Mononuclear cell (primary cell): ENCODE data around the gene LYRM2. TPM values are rescaled to one million over a fixed set of nuclear protein-coding genes. Genes with fewer than 3 reads are reported as not detected.

ENCODE experiments used
- H3K27me3 ChIP-seq: 2 replicates; pipeline ENCODE4 v1.6.0; 2011; ENCODE audit warnings: low read length, control low read depth; ENCODE audit not compliant: insufficient read depth
- H3K4me1 ChIP-seq: 2 replicates; pipeline ENCODE4 v1.5.1; 2011; ENCODE audit warnings: mild to moderate bottlenecking, low read length, control low read depth; ENCODE audit not compliant: insufficient read depth
- H3K4me3 ChIP-seq: 2 replicates; pipeline ENCODE4 v1.5.1; 2011; ENCODE audit warnings: mild to moderate bottlenecking, low read length, moderate library complexity
- H3K9me3 ChIP-seq: 2 replicates; pipeline ENCODE4 v1.5.1; 2011; ENCODE audit warnings: low read depth, mild to moderate bottlenecking, control low read depth, low read length
- total RNA-seq: library from RNA; depleted of rRNA; stranded (reverse); fragments of >200 nt; gene quantifications from one replicate; pipeline ENCODE4 v1.2.3, GENCODE V29; 2012

The LYRM2 gene
- total RNA-seq, 1 donor = 21.3 TPM

- H3K27me3 ChIP-seq = no peaks in the 10 kb centered on the region
- no peaks in the 10 kb centered on the region for H3K4me1 ChIP-seq
- H3K9me3 ChIP-seq = no peaks in the 10 kb centered on the region
- H3K4me3 ChIP-seq = no peak overlapping the region
These were observed 48.4 kb downstream of the LYRM2 start for GRCh38 chr6:89590133-89590532.

- H3K4me1 ChIP-seq = no peaks in the 10 kb centered on the region
- H3K27me3 ChIP-seq = no peaks in the 10 kb centered on the region
- no peak overlapping the region for H3K4me3 ChIP-seq
- H3K9me3 ChIP-seq = no peaks in the 10 kb centered on the region
These were observed 49.1 kb downstream of the LYRM2 start for GRCh38 chr6:89589297-89590025.

- no peaks in the 10 kb centered on the region for H3K4me1 ChIP-seq
- H3K4me3 ChIP-seq = no peak overlapping the region
- no peaks in the 10 kb centered on the region for H3K9me3 ChIP-seq
- no peaks in the 10 kb centered on the region for H3K27me3 ChIP-seq
These were observed 53.4 kb downstream of the LYRM2 start for GRCh38 chr6:89585154-89585553.

- H3K9me3 ChIP-seq = no peaks in the 10 kb centered on the region
- no peaks in the 10 kb centered on the region for H3K27me3 ChIP-seq
- H3K4me3 ChIP-seq = no peak overlapping the region
- H3K4me1 ChIP-seq = no peaks in the 10 kb centered on the region
These were observed 54.0 kb downstream of the LYRM2 start for GRCh38 chr6:89584539-89584938.

GRCh38 chr6:89583559-89583958 is 55.0 kb downstream of the LYRM2 start:
- H3K27me3 ChIP-seq = no peaks in the 10 kb centered on the region
- H3K4me3 ChIP-seq = no peak overlapping the region
- H3K9me3 ChIP-seq = no peaks in the 10 kb centered on the region
- H3K4me1 ChIP-seq = no peaks in the 10 kb centered on the region

GRCh38 chr6:89582669-89583325 is 55.8 kb downstream of the LYRM2 start:
- Histone ChIP-seq H3K4me1 (no peaks in the 10 kb centered on the region), H3K9me3 (no peaks in the 10 kb centered on the region), H3K4me3 (no peak overlapping the region), H3K27me3 (no peaks in the 10 kb centered on the region)

GRCh38 chr6:89581689-89582088 is 56.9 kb downstream of the LYRM2 start:
- H3K4me3 ChIP-seq = no peak overlapping the region
- no peaks in the 10 kb centered on the region for H3K4me1 ChIP-seq

GRCh38 chr6:89580997-89581666 is 57.4 kb downstream of the LYRM2 start:
- no peaks in the 10 kb centered on the region for H3K9me3 ChIP-seq
- H3K4me3 ChIP-seq = no peak overlapping the region
- H3K4me1 ChIP-seq = no peaks in the 10 kb centered on the region
- no peaks in the 10 kb centered on the region for H3K27me3 ChIP-seq

More at GRCh38 chr6:89581689-89582088, 56.9 kb downstream of the LYRM2 start:
- H3K27me3 ChIP-seq = no peaks in the 10 kb centered on the region
- no peaks in the 10 kb centered on the region for H3K9me3 ChIP-seq

GRCh38 chr6:89575562-89575960 is 63.0 kb downstream of the LYRM2 start:
- H3K27me3 ChIP-seq = no peaks in the 10 kb centered on the region
- H3K4me3 ChIP-seq = no peak overlapping the region
- no peaks in the 10 kb centered on the region for H3K4me1 ChIP-seq
- H3K9me3 ChIP-seq = no peaks in the 10 kb centered on the region

- Histone ChIP-seq H3K27me3 (no peaks in the 10 kb centered on the region), H3K9me3 (no peaks in the 10 kb centered on the region), H3K4me3 (no peak overlapping the region), H3K4me1 (no peaks in the 10 kb centered on the region)
These were observed 63.5 kb downstream of the LYRM2 start for GRCh38 chr6:89574910-89575561.

- Histone ChIP-seq H3K27me3 (no peaks in the 10 kb centered on the region), H3K4me3 (no peak overlapping the region), H3K4me1 (no peaks in the 10 kb centered on the region), H3K9me3 (no peaks in the 10 kb centered on the region)
These were observed 70.7 kb downstream of the LYRM2 start for GRCh38 chr6:89567630-89568390.

GRCh38 chr6:89566930-89567629 is 71.5 kb downstream of the LYRM2 start:
- no peaks in the 10 kb centered on the region for H3K27me3 ChIP-seq
- H3K4me3 ChIP-seq = no peak overlapping the region
- no peaks in the 10 kb centered on the region for H3K4me1 ChIP-seq
- no peaks in the 10 kb centered on the region for H3K9me3 ChIP-seq

- no peak overlapping the region for H3K4me3 ChIP-seq
These were observed 72.3 kb downstream of the LYRM2 start for GRCh38 chr6:89566008-89566800.

More at GRCh38 chr6:89566008-89566800, 72.3 kb downstream of the LYRM2 start:
- no peaks in the 10 kb centered on the region for H3K4me1 ChIP-seq
- H3K9me3 ChIP-seq = no peaks in the 10 kb centered on the region
- H3K27me3 ChIP-seq = no peaks in the 10 kb centered on the region
